Neutrophil (primary cell): ENCODE measurements around the gene ZFP91.

ENCODE experiments used
- H3K27ac ChIP-seq: fragments of 200-600 bp; sonication (generic); 2 replicates; pipeline ENCODE4 v1.5.1; 2016; ENCODE audit warnings: mild to moderate bottlenecking, moderate library complexity
- H3K27me3 ChIP-seq: fragments of 200-600 bp; sonication (generic); 2 replicates; pipeline ENCODE4 v1.6.0; 2016; ENCODE audit warnings: mild to moderate bottlenecking
- H3K36me3 ChIP-seq: fragments of 200-600 bp; sonication (generic); 2 replicates; pipeline ENCODE4 v1.5.1; 2017
- H3K4me1 ChIP-seq, 2 experiments: fragments of 200-600 bp in 1 of 2; sonication (generic) in 1 of 2; 1 replicate in 1 of 2; 2 replicates in 1 of 2; pipeline versions ENCODE4 v1.5.1 to v1.6.1; 2013 to 2016; ENCODE audit warnings: low read depth in 1 of 2, low read length in 1 of 2, mild to moderate bottlenecking in 1 of 2, moderate library complexity in 1 of 2; ENCODE audit not compliant: control insufficient read depth in 1 of 2, insufficient read depth in 1 of 2
- H3K4me3 ChIP-seq, 2 experiments: fragments of 200-600 bp in 1 of 2; sonication (generic) in 1 of 2; 1 replicate in 1 of 2; 2 replicates in 1 of 2; pipeline ENCODE4 v1.5.1; 2013 to 2016; ENCODE audit warnings: low read depth in 1 of 2, low read length in 1 of 2, mild to moderate bottlenecking in 1 of 2, moderate library complexity in 1 of 2
- H3K9me3 ChIP-seq: fragments of 200-600 bp; sonication (generic); 2 replicates; pipeline ENCODE4 v1.5.1; 2016
- TF ChIP-seq, protein P1 (sequence below): fragments of 200-600 bp; sonication (generic); IDR thresholded peaks from 2 replicates; pipeline ENCODE4 v1.5.1; 2016; ENCODE audit warnings: antibody characterized with exemption

ZFP91 gene

DNA sequence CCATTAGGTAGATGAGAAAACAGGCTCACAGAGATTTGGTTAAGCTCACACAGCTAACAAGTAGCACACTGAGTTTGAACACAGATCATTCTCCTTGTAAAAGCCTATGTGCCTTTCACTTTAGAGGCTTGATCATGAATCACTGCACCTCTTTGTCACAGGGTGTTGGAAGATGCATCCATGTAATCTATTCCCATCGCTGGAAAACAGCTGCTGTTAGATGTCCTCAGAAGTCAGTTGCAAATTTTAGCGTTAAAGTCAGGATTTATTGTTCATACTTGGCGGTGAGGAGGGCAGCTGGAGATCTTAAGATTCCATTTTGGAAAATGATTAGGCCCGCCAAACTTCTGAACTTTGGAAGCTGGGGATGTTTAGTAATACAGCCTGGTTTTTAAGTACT is 46.2 kb downstream of the ZFP91 start:
- TF ChIP-seq, protein P1, sequence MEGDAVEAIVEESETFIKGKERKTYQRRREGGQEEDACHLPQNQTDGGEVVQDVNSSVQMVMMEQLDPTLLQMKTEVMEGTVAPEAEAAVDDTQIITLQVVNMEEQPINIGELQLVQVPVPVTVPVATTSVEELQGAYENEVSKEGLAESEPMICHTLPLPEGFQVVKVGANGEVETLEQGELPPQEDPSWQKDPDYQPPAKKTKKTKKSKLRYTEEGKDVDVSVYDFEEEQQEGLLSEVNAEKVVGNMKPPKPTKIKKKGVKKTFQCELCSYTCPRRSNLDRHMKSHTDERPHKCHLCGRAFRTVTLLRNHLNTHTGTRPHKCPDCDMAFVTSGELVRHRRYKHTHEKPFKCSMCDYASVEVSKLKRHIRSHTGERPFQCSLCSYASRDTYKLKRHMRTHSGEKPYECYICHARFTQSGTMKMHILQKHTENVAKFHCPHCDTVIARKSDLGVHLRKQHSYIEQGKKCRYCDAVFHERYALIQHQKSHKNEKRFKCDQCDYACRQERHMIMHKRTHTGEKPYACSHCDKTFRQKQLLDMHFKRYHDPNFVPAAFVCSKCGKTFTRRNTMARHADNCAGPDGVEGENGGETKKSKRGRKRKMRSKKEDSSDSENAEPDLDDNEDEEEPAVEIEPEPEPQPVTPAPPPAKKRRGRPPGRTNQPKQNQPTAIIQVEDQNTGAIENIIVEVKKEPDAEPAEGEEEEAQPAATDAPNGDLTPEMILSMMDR, result no peak
- Histone ChIP-seq H3K9me3 (no peaks in the 10 kb centered on the region), H3K36me3 (peaks cover 67% of the 10 kb centered on the region), H3K4me3 (no peak overlapping the region), H3K4me1 (no peaks in the 10 kb centered on the region), H3K27me3 (no peaks in the 10 kb centered on the region), H3K27ac (no peak overlapping the region)

- TF ChIP-seq, protein P1, result no peak
- H3K27ac ChIP-seq, result no peak overlapping the region
- peaks cover 59% of the 10 kb centered on the region for H3K36me3 ChIP-seq
- H3K4me3 ChIP-seq, result no peak overlapping the region
- no peaks in the 10 kb centered on the region for H3K27me3 ChIP-seq
- H3K4me1 ChIP-seq, result no peaks in the 10 kb centered on the region
- H3K9me3 ChIP-seq, result no peaks in the 10 kb centered on the region
Observed at GRCh38 chr11:58625826-58626460, 47.1 kb downstream of the ZFP91 start.

DNA sequence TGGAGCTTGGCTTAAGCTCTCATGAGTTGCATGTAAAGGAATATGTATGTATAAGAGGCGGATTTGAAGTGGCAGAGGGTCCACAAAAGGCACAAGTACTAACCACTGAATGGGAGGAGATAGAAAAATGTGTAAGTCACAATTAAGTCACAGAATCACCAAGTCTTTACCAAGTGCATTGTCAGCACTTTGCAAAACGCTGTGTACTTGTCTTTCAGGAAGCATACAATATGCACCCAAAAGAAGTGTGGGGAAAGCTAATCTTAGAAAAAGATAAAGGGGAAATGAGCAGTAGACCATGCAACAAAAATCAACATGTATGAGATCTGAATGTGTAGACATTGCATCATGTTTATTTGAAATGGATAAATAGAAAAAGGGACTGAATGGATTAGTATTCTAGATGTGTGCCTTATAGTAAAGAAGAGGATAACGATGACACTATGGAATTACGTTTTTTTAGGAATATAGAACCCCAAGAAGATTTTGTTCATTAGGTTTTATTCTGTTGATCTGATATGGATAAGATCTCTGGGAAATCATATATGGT is 48.1 kb downstream of the ZFP91 start:
- TF ChIP-seq, protein P1, result no peak
- Histone ChIP-seq H3K4me1 (no peaks in the 10 kb centered on the region), H3K36me3 (peaks cover 50% of the 10 kb centered on the region), H3K27ac (no peak overlapping the region), H3K9me3 (no peaks in the 10 kb centered on the region), H3K4me3 (no peak overlapping the region), H3K27me3 (no peaks in the 10 kb centered on the region)

DNA sequence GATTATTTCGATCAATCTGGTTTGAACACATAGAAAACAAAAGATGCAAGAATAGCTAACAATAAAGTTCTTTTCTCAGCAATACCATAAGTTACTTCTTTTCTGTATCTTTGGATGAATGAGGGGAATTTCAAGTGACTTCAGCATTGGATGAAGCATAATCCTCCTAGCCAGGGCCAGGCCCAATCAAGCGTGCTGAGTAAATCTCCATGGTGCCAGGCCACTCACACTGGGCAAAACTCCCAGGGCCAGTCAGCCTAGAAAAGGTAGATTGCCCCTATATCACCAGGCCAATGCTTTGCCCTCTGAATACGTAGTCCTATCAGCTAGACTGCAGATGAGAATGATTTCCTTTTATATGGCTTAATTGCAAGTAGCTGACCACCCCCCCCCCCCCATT is 49.6 kb downstream of the ZFP91 start:
- Histone ChIP-seq H3K9me3 (no peaks in the 10 kb centered on the region), H3K4me3 (no peak overlapping the region), H3K27me3 (no peaks in the 10 kb centered on the region), H3K4me1 (no peaks in the 10 kb centered on the region), H3K27ac (no peak overlapping the region), H3K36me3 (peaks cover 36% of the 10 kb centered on the region)
- TF ChIP-seq, protein P1, result no peak

DNA sequence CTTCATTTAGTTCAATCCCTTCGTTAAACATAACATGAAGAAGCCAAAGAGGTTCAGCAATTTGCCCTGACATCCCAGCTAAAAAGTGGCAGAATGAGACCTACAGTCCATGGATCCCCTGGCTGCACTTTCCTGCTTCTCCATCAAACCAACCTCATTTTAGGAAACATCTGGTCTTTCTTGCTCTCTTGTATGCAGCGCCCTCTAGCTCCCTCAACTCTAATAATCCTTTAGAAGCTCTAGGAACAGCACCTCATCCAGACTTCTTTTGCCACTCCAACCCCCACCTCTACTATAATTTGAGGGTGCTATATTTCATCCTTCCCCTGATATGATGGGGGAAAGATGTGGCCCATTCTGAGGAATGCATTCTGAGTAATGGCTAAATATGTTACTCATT is 51.0 kb downstream of the ZFP91 start:
- Histone ChIP-seq H3K9me3 (no peaks in the 10 kb centered on the region), H3K27ac (no peak overlapping the region), H3K36me3 (peaks cover 24% of the 10 kb centered on the region), H3K4me1 (no peaks in the 10 kb centered on the region), H3K27me3 (no peaks in the 10 kb centered on the region), H3K4me3 (no peak overlapping the region)
- TF ChIP-seq, protein P1, result no peak
